Cerebellar nuclear complex (tissue), 1 donor: ENCODE measurements around the gene PINK1.

Experiments
- DNase-seq, 2 experiments: peaks; one replicate each; lab custom pipeline; 2025; lab: John Stamatoyannopoulos, UW

Gene PINK1

GRCh38 chr1:20680269-20680668 is 47.0 kb downstream of the PINK1 start:
- DNase-seq = no peak

DNA sequence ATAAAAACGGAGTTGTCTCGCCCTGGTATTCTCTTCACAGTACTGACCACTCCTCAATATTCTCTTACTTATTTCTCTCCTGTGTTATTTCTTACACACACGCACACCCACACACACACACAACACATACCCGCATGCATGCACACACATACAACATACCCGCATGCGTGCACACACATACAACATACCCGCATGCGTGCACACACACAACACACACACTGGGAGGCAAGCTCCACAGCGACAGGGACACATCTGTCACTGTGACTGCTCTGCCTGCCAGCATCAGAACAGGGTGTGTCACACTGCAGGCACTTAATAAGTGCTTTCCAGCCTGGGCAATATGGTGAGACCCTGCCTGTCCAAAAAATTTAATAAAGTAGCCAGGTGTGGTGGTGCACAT is 48.7 kb downstream of the PINK1 start:
- DNase-seq = no peak

DNA sequence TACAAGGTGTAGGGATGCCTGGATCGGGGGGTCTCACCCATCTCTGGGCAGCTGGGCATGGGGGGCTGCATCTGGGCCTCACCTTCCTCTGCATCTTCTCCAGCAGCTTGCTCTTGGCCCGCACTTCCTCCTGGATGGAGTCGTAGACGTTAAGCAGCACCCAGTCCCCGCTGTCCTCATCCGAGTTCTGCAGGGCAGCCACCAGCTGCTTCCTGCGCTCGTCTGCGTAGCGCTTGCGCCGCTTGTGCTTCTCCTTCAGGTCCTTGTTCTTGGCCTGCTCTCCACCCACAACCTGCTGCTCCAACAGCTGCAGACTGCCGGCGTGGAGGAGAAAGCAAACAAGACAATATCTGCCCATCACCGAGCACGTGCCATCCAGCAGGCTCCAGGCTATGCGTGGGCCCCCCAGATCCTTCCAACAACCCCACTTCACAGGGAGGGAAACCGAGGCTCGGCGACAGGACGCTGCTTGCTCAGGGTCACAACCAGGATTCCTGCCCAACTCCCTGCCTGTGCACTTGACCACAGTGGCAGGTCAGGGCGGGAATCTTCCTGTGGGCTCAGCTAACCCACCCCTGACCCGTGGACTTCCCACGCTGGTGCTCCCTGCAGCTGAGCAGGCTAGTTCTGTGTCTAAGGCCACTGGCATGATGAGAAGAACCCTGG is 49.4 kb downstream of the PINK1 start:
- no peak for DNase-seq

GRCh38 chr1:20683614-20684013 is 50.4 kb downstream of the PINK1 start:
- DNase-seq = no peak

DNA sequence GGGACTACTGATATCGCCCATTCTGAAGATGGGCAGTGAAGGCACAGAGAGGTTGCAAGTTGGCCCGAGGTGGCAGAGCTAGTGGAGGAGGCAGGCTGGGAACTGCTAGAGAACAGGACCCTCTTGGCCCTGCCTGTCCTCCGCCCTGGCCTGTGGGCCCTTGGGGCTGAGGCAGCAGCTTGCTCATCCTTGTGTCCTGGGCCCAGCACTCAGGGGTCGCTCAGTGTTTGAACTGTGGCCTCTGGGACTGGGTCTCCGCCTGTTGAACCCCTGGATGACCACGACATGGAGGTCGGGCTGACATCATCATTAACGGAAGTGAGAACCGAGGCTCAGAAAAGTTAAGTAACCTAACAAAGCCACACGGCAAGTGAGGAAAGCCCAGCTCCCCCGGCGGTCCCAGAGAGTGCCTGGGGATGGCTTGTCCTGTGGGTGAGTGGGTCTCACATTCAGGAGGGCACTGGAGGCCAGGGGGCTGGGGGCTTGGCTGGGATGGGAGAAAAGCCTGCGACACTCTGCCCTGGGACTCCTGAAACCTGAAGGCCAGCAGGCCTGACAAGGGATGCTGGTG is 50.9 kb downstream of the PINK1 start:
- DNase-seq = no peak

- no peak for DNase-seq
Measured at GRCh38 chr1:20684651-20685050, 51.4 kb downstream of the PINK1 start.

- DNase-seq = no peak
Measured at GRCh38 chr1:20685099-20685662, 51.9 kb downstream of the PINK1 start.

GRCh38 chr1:20685741-20686140 is 52.5 kb downstream of the PINK1 start:
- no peak for DNase-seq

DNA sequence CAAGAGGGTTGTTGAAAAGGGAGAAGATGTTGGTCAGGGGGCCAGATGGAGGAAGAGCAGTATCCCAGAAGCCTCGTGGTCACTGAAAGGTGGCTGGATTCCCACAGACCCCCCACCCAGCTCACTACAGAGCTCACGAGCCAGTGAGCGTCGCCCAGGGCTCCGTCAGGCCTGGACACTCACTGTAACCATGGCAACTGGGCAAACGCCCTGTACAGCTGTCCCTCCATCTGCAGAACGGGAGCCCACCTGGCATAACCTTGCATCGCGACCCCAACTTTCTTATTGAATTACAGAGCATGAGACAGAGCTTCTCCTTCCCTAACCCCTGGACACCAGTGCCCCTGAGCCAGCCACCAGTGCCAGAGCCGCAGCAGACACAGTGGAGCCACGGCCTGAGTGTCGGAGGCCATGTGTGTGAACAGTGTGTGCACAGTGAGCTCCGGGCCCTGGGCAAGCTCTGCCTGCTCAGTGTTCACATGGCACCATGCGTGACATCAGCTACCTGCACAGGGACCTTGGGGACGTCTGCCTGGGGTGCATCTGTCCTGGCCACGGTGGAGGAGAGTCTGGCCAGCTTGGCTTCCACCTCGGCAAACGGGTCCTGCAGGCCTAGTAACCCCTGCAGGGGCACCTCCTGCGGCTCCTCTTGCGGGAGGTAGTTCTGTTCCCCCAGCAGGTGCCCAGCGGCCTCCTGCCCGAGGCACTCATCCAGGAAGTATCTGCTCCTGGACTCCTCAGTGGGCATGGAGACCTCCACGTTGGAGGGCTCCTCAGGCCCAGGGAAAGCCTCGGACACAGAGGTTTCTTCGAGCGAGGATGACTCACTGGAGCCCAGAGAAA is 53.8 kb downstream of the PINK1 start:
- DNase-seq = no peak

DNA sequence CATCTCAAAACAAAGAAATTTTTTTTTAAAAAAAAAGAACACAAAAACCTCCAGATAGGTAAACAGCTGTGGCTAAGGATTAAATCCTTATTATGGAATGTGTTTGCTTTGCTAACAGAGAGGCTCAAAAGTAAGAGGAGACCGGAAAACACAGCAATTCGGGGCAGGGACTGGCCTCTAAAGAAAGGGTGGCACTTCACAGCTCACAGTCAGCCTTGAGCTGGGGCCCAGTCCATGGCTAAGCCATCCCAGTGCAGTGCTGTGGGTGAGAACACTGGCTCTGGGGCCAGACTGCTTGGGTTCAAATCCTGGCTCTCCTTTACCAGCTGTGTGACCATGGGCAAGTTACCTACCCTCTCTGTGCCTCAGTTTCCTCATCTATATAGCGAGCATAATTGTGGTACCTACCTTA is 56.4 kb downstream of the PINK1 start:
- DNase-seq = no peak

GRCh38 chr1:20691872-20692271 is 58.6 kb downstream of the PINK1 start:
- DNase-seq = no peak

DNA sequence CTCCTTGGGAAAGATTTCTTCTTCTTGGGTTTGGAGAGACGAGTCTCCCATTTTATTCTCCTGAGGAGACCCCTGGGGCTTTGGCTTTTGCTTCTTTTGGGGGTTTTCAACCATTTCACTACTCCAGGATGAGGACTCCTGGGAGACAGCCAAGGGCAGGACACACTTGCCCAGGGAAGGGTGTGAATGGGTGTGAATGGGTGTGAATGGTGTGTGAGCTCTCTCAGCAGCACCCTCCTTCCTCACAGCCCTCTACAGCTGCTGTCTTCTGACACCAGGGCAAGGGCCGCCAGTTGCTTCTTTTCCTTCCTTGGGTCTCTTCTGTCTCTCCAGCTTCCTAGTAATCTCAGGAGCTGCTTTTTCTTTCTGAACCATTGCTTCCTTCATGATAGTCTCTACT is 60.4 kb downstream of the PINK1 start:
- DNase-seq = no peak

DNA sequence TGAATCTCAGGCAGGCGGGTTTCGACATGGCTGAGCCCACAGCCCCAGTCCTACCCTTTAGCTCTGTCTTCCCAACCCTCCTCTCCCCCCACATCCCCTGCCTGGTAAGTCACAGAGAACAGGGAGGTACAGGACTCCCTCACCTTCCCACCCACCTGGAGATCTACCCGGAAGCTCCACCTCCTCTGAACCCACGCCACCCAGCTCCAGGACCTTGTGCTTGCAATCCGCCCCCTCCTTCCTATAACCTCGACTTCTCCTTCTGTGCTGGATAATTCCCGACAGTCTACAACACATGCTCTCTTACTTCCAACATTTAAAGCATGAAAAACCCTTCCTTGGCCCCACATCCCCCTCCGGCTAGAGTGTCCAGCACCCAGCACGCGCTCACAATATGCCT is 62.3 kb downstream of the PINK1 start:
- DNase-seq = no peak

- DNase-seq = peak in 1 of 2 experiments; percentile 19
Measured at GRCh38 chr1:20696397-20697333, 63.4 kb downstream of the PINK1 start.

DNA sequence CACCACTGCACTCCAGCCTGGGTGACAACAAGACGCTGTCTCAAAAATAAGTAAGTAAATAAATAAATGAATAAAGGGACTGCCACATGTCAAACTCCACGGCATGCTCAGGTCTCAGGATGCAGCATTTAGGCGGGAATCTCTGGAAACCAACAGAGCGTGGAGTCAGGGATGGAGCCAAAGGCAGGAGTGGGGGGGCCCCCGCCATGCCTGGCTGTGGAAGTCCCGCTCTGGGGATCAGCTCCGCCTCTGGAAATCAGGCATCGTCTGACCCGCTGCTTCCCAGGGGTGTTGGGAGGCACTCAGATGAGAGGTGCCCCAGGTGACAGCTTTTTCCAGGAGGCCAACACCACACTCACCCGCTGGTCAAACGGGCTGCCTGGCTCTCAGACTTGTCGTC is 64.3 kb downstream of the PINK1 start:
- no peak for DNase-seq

- no peak for DNase-seq
Measured at GRCh38 chr1:20698195-20698910, 65.1 kb downstream of the PINK1 start.

GRCh38 chr1:20699558-20699957 is 66.3 kb downstream of the PINK1 start:
- no peak for DNase-seq

GRCh38 chr1:20700636-20701215 is 67.5 kb downstream of the PINK1 start:
- DNase-seq = no peak
